Stimulated activated CD4-positive, alpha-beta T cell treated with anti-CD3 and anti-CD28 coated beads, Interleukin-4, amount 100 ng/mL, for 4 hours (primary cell): ENCODE results near the gene MPZL1.
"Not testable (repeated sequence)": the region's sequence is repeated elsewhere in the genome, so short reads cannot be mapped to it uniquely, and the experiment has no call there.

Experiments
- DNase-seq, 2 experiments: peaks; one replicate each; pipeline ENCODE4 v3.0.0-alpha.2; 2020

MPZL1 gene

DNA sequence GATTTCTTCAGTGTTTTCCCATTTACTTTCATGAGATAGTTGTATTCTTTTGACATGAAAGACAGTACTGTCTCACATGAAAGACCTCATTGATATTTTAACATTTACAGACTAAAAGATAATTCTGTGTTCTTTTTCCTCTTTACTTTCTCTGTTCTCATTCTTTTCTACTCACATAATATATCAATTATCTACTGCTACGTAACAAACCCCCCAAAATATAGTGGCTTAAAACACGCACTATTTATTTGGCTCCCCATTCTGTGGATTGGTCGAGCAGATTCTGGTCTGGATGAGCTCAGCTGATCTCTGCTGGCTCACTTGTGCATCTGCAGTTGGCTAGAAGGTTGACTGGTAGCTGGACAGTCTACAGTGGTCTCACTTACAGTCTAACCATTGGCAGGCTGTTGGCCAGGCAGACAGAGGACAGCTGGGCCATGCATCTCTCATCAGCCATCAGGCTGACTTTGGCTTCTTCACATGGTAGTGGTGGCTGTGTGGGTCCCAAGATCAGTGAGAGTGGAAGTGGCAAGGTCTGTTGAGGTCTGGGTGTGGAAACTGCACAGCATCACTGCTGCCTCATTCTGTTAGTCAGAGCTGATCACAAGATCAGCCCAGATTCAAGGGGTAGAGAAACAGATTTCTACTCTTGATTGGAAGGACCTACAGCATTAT lies 63.2 kb downstream of the MPZL1 start:
- no peak for DNase-seq

DNA sequence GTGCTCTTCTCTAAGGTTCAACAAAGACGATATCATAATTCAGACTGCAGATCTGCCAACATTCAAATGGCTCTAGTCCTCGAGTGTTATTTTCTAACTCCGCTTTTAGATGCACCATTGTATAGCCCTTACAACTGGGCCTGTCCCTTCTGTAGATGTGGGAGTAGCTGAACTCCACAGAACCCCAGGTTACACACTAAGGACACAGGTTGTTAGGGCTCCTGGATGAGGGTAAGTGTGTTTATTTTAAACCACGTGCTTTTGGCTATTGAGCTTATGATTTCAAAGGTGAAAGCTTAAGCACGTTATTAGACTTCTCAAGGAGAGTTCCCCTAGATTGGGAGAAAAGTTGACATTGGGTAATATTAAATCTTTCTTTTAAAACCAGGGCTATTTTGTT lies 64.7 kb downstream of the MPZL1 start:
- no peak for DNase-seq

DNA sequence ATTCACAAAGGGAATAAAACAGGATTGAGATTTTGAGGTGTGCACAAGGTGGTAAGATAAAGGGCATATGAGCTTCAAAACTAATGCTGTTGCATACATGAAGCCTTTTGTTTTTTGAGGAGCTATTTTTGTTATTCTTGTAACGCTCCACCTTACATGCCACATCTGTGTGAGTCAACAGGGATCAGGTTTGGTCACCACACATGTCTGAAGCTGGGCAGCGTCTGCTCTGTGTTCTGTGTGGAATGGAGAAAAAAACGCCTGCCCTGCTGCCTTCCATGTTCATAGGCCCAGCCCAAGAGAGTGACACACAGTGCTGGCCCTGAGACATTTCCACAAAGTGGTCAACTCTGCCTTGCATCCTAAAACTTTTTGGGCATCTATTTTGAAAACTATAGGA lies 67.7 kb downstream of the MPZL1 start:
- no peak for DNase-seq

DNA sequence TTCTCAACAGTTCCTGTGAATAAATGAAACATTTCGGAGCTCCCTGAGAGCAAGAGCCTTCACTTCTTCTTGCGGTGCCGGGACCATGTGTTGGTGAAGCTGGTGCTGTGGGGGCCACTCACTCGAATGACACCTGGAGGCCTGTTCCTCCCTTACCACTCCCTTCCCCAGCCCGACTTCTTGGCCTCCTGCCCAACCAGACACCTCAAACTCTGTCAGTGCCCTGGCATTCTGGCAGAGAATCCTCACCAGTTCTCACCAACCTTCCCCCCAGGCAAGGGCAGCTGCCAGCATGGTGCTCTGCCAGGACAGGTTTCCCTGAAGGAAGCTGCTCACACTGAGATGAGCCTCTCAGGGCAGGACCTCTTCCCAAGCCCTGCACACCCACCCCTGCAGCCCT lies 68.3 kb downstream of the MPZL1 start:
- no peak for DNase-seq

DNA sequence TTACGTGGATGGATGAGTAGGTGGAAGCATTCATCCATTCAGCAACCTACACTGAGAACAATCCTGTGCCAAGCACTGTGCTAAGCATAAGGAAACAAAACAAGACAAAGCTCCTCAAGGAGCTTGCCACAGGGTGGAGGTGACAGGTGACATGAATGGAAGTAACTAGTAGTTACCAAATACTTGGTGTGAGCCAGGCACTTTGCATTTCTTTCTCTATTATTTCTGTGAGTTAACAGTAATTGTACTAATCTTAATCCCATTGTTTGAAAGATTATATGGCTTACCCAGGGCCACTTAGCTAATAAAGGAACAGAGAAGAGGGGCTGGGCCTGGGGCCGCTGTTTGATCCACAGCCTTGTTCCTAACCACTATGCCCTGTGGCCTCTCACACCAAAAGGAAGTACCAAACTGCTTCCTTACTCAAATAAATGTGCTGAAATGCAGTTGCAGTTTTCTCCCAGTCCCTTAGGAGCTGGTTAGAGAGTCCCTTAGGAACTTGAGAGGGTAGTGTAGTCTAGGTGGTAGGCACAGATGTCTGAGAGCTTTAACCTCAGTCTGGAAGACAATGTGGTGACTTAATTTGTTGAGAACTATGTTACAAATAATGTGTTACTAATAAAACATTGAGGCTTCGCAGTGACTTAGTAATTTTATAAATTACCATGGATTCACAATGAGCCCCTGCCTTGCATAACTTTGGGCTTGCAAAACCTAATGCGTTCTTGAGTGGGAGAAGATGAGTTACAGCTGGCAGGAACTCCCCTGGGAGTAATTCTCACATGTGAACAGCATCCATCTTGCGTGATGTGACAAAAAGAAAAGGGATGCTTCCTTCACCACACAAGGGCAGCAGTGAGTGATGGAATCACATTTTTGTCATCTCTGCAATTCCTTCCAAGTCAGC lies 69.8 kb downstream of the MPZL1 start:
- no peak for DNase-seq

DNA sequence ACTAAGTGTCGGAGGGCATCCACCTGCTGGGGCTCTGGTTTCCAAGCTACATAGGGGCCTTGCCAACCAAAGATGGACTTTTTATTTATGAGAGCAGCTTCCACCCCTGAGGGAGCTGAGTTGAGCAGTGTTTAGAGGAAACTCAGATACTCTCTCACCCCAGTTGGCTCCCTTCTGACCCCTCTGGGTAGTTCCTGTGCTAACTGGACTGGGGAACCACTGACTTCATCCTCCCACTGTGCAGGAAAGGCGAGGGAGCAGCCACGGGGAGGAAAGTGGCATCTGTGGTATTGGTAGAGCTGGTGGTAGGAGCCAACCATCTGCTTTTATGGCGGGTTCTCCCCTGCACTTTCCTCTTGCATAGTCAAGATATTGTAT lies 70.4 kb downstream of the MPZL1 start:
- DNase-seq, result no peak

DNA sequence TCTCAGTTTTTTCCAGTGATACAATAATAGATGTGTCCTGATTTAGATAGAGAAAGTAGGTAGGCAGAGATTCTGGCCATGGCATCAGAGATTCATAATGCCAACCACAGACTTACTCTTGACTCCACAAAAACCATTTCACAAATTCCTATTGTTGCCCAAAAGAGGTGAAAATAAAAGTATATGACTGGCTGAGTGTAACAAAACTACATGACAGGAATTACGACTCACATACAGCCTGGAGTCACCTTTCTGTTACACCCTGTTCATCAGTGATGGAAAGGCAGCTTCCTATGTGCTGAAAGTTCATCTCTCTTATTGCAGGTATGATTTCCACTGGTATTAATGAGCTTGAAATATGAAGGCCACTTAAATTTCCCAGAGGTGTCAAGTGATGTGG lies 72.3 kb downstream of the MPZL1 start:
- DNase-seq, result no peak

DNA sequence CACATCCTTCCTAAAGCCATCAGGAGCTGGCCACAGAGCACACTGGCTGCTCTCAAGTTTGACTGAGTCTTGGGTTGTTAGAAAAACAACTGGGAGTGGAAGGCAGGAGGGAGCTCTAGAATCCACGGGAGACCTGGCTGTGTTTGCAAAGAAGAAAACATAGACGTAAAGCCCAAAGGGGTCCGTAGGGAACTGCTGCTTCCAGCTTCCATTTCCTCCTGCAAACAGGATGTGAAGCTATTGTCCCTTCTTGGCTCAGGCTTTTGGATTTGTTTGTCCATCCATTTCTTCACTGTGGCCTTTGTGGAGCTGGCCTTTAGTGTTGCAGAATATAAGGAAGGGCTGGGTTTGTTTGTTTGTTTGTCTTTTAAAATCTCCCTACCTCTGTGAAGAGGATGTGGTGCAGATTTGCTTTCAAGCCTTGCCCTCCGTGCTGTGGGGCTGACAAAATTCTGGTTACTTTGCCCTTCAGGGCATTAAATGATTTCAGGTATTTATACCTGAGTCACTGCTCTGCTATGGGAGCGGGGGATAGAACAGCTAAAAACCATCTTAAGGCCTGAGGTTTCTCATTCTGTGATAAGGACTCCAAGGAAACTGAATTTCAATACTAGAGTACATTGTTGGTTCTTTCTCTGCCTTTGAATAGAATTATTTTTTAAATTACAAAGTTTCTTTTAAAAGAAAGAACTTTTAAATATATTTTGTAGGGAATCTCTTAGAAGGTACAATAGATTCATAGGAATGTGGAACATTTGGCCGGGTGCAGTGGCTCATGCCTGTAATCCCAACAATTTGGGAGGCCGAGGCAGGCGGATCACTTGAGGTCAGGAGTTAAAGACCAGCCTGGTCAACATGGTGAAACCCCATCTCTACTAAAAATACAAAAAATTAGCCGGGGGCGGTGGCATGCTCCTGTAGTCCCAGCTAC lies 74.3 kb downstream of the MPZL1 start:
- no peak for DNase-seq

DNA sequence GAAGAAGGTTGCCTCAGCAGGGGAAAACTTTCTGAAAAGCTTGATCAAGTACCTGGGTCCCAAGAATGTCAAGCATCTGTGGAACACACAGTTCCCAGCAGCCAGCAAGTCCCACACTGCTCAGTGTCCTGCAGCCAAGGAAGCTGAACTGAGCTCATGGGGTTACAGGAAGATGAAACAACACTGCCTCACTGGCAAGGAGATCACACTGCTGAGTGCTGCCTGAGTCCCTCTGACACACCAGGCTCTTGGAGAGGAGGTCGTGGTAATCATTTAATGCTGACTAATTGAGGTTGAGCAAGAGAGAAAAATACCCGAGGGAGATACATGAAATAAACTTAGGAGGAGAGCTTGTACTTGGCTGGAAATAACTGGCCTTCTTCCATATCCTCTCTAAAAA lies 75.2 kb downstream of the MPZL1 start:
- DNase-seq, result no peak

DNA sequence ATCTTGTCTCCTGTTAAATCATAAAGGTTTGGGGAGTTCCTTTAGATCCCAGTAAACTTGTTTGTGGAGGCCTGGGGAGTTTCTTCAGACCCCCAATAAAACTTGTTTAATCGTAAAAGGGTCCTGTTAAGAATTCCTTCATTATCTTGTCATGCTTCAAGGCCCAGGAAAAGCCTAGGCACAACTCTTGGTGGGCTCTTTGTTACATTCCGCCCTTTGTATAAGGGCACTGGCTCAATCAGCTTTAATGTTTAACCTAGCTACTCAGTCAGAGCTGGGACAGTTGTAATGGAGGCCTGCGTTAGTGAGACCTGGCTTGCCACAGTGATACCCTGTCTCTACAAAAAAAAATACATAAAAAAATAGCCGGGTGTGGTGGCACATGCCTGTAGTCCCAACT lies 77.2 kb downstream of the MPZL1 start:
- DNase-seq, result no peak

DNA sequence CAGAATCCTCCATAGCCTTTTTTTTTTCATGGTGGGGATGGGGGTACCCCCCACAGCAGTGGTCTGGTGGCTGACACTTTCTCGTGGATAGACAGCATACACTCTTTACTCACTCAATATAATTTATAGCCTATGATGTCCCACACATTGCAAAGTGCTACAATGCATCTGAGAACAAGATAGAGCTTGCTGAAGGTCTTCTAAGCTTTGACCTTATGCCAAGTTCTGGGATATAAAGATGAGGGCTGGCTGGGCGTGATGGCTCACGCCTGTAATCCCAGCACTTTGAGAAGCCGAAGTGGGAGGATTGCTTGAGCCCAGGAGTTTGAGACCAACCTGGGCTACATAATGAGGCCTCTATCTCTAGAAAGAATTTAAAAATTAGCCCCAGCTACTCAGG lies 78.0 kb downstream of the MPZL1 start:
- no peak for DNase-seq

DNA sequence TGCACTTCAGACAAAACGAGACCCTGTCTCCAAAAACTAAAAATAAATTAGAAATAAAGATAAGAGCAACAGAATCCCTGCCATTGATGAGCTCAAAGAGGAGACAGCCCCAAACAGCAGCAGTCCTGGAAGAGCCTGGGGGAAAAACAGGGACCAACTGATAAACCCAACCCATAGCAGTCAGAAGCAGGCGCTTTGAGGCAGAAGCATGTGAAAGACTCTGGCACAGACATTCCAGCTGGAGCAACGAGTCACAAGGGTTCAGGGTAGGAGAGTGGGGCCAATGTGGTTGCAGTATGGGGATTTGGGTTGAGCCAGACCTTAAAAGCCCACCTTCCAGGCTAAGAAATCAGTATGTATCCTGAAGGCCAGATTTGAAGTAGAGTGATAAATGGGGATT lies 78.5 kb downstream of the MPZL1 start:
- DNase-seq, result no peak

DNA sequence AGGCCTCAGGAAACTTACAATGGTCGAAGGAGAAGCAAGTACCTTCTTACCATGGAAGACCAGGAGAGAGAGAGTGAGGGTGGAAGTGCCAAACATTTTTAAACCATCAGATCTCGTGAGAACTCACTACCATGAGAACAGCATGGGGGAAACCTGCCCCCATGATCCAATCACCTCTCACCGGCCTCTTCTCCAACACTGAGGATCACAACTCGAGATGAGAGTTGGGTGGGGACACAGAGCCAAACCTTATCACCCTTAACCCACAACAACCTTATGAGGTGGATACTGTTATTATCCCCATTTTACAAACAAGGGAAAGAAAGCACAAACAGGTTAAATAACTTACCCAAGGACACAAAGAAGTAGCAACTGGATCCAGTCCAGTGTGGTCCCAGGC lies 80.5 kb downstream of the MPZL1 start:
- no peak for DNase-seq

DNA sequence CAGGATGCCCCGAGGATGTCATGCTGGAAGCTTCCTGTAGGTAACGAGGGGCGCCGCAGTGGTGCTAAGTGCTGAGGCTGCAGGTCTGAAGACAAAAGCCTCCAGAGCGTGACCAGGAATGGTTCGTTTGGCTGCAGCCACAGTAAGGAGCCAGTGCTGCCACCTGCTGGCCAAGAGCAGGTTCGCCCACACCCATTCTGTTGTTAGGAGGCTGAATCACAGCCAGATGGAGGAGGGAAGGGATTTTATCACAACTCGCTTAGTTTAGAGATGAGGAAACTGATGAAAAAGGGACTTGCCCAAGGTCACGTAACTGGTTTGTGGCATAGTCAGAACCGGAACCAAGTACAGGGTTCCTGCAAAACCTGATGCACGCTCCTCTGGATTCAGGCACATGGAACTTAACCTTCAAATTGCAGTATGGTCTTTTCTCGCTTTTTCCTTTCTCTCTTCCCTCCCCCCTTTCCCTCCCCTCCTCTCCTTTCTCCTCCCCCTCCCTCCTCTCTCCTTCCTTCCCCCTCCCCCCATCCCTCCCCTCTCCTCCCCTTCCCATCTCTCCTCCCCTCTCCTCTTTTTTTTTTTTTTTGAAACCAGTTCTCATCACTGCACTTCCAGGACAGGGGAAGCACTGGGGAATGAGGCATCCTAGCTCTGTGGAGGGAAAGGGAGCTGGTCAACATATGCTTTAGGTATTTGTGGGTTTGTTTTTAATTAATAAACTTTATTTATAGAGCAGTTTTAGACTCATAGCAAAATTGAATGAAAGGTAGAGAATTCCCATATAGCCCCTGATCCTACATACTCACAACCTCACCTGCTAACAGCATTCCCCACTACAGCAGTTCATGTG lies 81.8 kb downstream of the MPZL1 start:
- peak; percentile 80 to 87 for DNase-seq

DNA sequence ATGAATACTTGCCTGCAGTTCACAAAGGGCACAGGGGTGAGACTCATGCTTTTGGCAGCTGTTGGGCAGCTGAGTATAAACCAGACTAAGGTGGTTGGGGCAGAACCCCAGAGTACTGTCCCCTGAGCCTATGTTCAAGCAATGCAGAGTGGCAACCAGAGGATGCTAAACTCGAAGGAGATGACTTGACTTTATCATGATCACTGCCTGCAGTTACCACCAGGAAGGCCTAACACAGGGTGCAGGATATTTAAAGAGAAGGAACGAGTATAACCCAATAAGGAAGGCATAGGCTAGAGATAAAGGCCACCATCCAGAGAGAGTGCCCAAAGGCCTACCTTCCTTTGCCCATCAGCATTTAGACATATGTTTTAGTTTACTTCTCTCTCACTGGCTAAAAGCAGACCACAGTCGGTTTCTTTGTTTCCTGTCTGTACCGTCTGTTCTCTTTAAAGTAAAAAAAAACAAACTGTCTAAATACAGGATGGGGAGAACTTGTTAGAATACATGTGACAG lies 83.3 kb downstream of the MPZL1 start:
- DNase-seq, result no peak

DNA sequence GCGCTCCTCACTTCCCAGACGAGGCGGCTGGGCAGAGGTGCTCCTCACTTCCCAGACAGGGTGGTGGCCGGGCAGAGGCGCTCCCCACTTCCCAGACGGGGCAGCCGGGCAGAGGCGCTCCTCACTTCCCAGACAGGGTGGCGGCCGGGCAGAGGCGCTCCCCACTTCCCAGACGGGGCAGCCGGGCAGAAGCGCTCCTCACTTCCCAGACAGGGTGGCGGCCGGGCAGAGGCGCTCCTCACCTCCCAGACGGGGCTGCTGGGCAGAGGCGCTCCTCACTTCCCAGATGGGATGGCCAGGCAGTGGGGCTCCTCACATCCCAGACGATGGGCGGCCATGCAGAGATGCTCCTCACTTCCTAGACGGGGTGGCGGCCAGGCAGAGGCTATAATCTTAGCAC lies 84.5 kb downstream of the MPZL1 start:
- DNase-seq, result not testable (repeated sequence)

DNA sequence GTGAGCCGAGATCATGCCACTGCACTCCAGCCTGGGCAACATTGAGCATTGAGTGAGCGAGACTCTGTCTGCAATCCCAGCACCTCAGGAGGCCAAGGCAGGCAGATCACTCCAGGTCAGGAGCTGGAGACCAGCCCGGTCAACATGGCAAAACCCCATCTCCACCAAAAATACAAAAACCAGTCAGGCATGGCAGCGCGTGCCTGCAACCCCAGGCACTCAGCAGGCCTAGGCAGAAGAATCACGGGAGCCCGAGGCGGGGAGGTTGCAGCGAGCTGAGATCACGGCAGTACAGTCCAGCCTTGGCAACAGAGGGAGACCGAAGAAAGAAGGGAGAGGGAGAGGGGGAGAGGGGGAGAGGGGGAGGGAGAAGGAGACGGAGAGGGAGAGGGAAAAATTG lies 84.9 kb downstream of the MPZL1 start:
- not testable (repeated sequence) for DNase-seq

DNA sequence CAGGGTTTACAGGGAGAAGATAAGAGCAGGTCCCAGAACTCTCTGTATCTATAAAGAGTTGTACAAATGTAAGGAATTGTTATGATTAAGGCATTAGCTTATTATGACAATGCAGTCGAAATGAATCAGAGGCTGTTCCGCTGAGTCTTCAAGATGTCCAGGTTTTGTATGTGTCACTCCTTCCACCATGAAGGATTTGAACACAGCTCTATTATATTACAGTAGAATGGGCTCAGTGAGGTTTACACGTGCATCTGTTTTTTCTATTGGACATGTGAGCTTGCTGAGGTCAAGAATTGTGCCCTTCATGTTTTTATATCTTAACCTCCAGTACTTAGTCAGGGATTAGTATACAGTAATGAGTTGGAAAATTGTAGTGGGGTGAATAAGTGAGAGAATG lies 86.3 kb downstream of the MPZL1 start:
- no peak for DNase-seq

DNA sequence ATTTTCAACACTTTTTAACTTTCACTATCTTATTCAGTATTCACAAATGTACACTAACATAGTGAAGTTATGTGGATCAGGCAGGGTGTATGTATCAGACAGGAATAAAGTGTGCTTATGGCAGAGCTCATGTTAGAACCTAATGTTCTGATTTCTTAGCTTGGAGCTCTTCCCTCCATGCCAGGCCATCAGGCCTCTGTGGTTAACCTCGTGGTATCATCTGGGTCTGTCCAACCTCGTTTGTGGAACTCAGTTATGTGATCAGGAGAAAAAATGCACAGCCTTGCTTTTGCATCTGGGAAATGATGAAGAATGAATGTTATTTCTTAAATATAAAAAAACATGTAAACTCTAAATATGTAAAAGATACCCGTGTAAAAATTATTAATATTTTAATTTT lies 86.9 kb downstream of the MPZL1 start:
- no peak for DNase-seq

DNA sequence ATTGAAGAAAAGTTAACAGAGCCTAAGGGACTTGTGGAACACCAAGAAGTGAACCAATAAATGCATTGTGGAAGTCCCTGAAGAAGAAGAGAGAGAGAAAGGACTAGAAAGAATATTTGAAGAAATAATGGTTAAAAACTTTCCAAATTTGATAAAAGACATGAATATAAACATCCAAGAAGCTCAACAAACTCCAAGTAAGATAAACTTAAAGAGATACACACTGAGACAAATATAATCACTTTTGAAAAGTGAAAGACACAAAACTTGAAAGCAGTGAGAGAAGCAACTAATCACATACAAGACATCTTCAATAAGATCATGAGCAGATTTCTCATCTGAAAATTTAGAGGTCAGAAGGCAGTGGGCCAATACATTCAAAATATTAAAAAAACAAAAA lies 91.2 kb downstream of the MPZL1 start:
- DNase-seq, result no peak

DNA sequence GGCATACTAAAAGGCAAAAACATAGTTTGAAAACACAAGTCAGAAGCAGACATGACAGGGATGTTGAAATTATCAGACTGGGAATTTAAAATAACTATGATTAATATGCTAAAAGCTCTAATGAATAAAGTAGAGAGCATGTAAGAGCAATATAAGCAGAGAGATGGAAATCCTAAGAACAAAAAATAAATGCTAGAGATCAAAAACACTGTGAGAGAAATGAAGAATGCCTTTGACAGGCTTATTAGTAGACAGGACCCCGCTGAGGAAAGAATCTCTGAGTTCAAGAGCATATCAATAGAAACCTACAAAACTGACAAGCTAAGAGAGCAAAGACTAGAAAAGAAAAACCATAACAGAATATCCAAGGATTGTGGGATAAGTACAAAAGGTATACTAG lies 93.9 kb downstream of the MPZL1 start:
- DNase-seq, result no peak
